Karpas-422 (cell line): ENCODE results near the gene NFIA. TPM values are rescaled to one million over a fixed set of nuclear protein-coding genes. Genes with fewer than 3 reads are reported as not detected.

Experiments
- DNase-seq: peaks from one replicate; pipeline ENCODE4 v3.0.0-alpha.2; 2015
- H2AFZ ChIP-seq: fragments of 200-600 bp; sonication (generic); 2 replicates; pipeline ENCODE4 v1.6.1; 2014; ENCODE audit warnings: antibody characterized with exemption, low read length, mixed read lengths
- H3K27ac ChIP-seq: fragments of 200-600 bp; sonication (generic); 2 replicates; pipeline ENCODE4 v1.5.1; 2014; ENCODE audit warnings: mild to moderate bottlenecking, low read length, moderate library complexity
- H3K27me3 ChIP-seq: fragments of 200-600 bp; sonication (generic); 2 replicates; pipeline ENCODE4 v1.6.1; 2014; ENCODE audit warnings: low read length, mixed read lengths
- H3K36me3 ChIP-seq: fragments of 200-600 bp; sonication (generic); 2 replicates; pipeline ENCODE4 v1.6.1; 2014; ENCODE audit warnings: low read length, mixed read lengths; ENCODE audit not compliant: insufficient read depth
- H3K4me1 ChIP-seq: fragments of 200-600 bp; sonication (generic); 2 replicates; pipeline ENCODE4 v1.6.1; 2014; ENCODE audit warnings: mild to moderate bottlenecking, low read length, mixed read lengths
- H3K4me2 ChIP-seq: fragments of 200-600 bp; sonication (generic); 2 replicates; pipeline ENCODE4 v1.6.1; 2014; ENCODE audit warnings: low read length, low read depth, mild to moderate bottlenecking; ENCODE audit not compliant: poor library complexity, severe bottlenecking
- H3K4me3 ChIP-seq: fragments of 200-600 bp; sonication (generic); 2 replicates; pipeline ENCODE4 v1.5.1; 2014; ENCODE audit warnings: mild to moderate bottlenecking, antibody characterized with exemption, low read length, mixed read lengths
- H3K79me2 ChIP-seq: fragments of 200-600 bp; sonication (generic); 2 replicates; pipeline ENCODE4 v1.6.1; 2014; ENCODE audit warnings: mild to moderate bottlenecking, low read length, mixed read lengths
- H3K9ac ChIP-seq: fragments of 200-600 bp; sonication (generic); 2 replicates; pipeline ENCODE4 v1.6.0; 2014; ENCODE audit warnings: low read length
- H3K9me2 ChIP-seq: fragments of 200-600 bp; sonication (generic), shearing (Covaris generic); replicated peaks from 2 replicates; pipeline ENCODE4 v1.6.0; 2014; ENCODE audit warnings: mild to moderate bottlenecking, low read length, moderate library complexity; ENCODE audit not compliant: insufficient read depth
- H3K9me3 ChIP-seq: fragments of 300-700, 200-600 bp; sonication (generic); 2 replicates; pipeline ENCODE4 v1.6.1; 2014; ENCODE audit warnings: low read length, mixed read lengths
- H4K20me1 ChIP-seq: fragments of 200-600 bp; sonication (generic); 2 replicates; pipeline ENCODE4 v1.6.1; 2014; ENCODE audit warnings: mild to moderate bottlenecking, antibody characterized with exemption, low read length, low read depth; ENCODE audit not compliant: insufficient read depth
- total RNA-seq: library from RNA; depleted of rRNA; stranded (reverse); fragments of >200 nt; shearing (Covaris generic); gene quantifications from 2 replicates; pipeline ENCODE4 v1.2.3, GENCODE V29; 2014; ENCODE audit warnings: low replicate concordance

Gene NFIA
- total RNA-seq, 1 experiment from 2014 or later: 38.3 TPM

GRCh38 chr1:61091455-61091854 lies 9.1 kb downstream of the NFIA start:
- H3K27me3 ChIP-seq: no peaks in the 10 kb centered on the region
- DNase-seq: no peak
- no peaks in the 10 kb centered on the region for H3K9me2 ChIP-seq
- no peak overlapping the region for H2AFZ ChIP-seq
- no peak overlapping the region for H3K27ac ChIP-seq
- H3K4me1 ChIP-seq: peaks cover 48% of the 10 kb centered on the region
- H3K9ac ChIP-seq: no peak overlapping the region
- H3K4me2 ChIP-seq: no peak overlapping the region
- peaks cover 27% of the 10 kb centered on the region; the same call in 1 of the 2 replicates for H3K36me3 ChIP-seq
- H3K4me3 ChIP-seq: no peak overlapping the region
- H3K9me3 ChIP-seq: no peaks in the 10 kb centered on the region
- peaks cover 27% of the 10 kb centered on the region for H4K20me1 ChIP-seq
- peaks cover 92% of the 10 kb centered on the region for H3K79me2 ChIP-seq

GRCh38 chr1:61092642-61093041 lies 10.3 kb downstream of the NFIA start:
- no peaks in the 10 kb centered on the region for H3K27me3 ChIP-seq
- no peak overlapping the region for H3K27ac ChIP-seq
- H3K79me2 ChIP-seq: peaks cover 91% of the 10 kb centered on the region
- H3K9ac ChIP-seq: no peak overlapping the region
- no peaks in the 10 kb centered on the region for H3K9me2 ChIP-seq
- no peak overlapping the region for H3K4me3 ChIP-seq
- peaks cover 55% of the 10 kb centered on the region for H3K4me1 ChIP-seq
- H3K36me3 ChIP-seq: peaks cover 27% of the 10 kb centered on the region; the same call in 1 of the 2 replicates
- peak overlapping the region; percentile 13 for H3K4me2 ChIP-seq
- peaks cover 27% of the 10 kb centered on the region for H4K20me1 ChIP-seq
- DNase-seq: no peak
- no peak overlapping the region for H2AFZ ChIP-seq
- no peaks in the 10 kb centered on the region for H3K9me3 ChIP-seq

GRCh38 chr1:61093525-61094137 lies 11.3 kb downstream of the NFIA start:
- peak overlapping the region; percentile 36 for H3K4me2 ChIP-seq
- DNase-seq: no peak
- H2AFZ ChIP-seq: no peak overlapping the region
- no peak overlapping the region for H3K9ac ChIP-seq
- 0 out of 2 replicates have a peak overlapping the region, but pooled peaks have one; percentile 21 for H3K27ac ChIP-seq
- no peaks in the 10 kb centered on the region for H3K27me3 ChIP-seq
- peaks cover 31% of the 10 kb centered on the region for H4K20me1 ChIP-seq
- H3K79me2 ChIP-seq: peaks cover 92% of the 10 kb centered on the region
- no peak overlapping the region for H3K4me3 ChIP-seq
- peaks cover 19% of the 10 kb centered on the region; the same call in 1 of the 2 replicates for H3K36me3 ChIP-seq
- H3K9me2 ChIP-seq: no peaks in the 10 kb centered on the region
- H3K4me1 ChIP-seq: peaks cover 64% of the 10 kb centered on the region
- H3K9me3 ChIP-seq: no peaks in the 10 kb centered on the region

- Histone ChIP-seq H3K9me3 (no peaks in the 10 kb centered on the region), H3K27ac (no peak overlapping the region; the same call in 1 of the 2 replicates), H3K79me2 (peaks cover 93% of the 10 kb centered on the region), H3K4me1 (peaks cover 60% of the 10 kb centered on the region), H2AFZ (no peak overlapping the region), H3K4me2 (peak overlapping the region; percentile 36), H3K27me3 (no peaks in the 10 kb centered on the region), H3K9ac (no peak overlapping the region), H3K36me3 (peaks cover 11% of the 10 kb centered on the region; the same call in 1 of the 2 replicates), H4K20me1 (peaks cover 29% of the 10 kb centered on the region), H3K9me2 (no peaks in the 10 kb centered on the region), H3K4me3 (no peak overlapping the region)
- DNase-seq: no peak
Measured at GRCh38 chr1:61094677-61095469, 12.5 kb downstream of the NFIA start.

- Histone ChIP-seq H3K4me2 (peak overlapping the region; percentile 17), H3K9me2 (no peaks in the 10 kb centered on the region), H4K20me1 (peaks cover 27% of the 10 kb centered on the region), H2AFZ (no peak overlapping the region), H3K9ac (no peak overlapping the region), H3K4me1 (peaks cover 63% of the 10 kb centered on the region), H3K9me3 (no peaks in the 10 kb centered on the region), H3K27me3 (no peaks in the 10 kb centered on the region), H3K79me2 (peaks cover 93% of the 10 kb centered on the region), H3K27ac (no peak overlapping the region), H3K4me3 (no peak overlapping the region), H3K36me3 (peaks cover 11% of the 10 kb centered on the region; the same call in 1 of the 2 replicates)
- no peak for DNase-seq
Measured at GRCh38 chr1:61095470-61095812, 13.1 kb downstream of the NFIA start.

- Histone ChIP-seq H3K27ac (no peak overlapping the region), H3K9me3 (no peaks in the 10 kb centered on the region), H4K20me1 (peaks cover 14% of the 10 kb centered on the region), H2AFZ (no peak overlapping the region), H3K4me3 (no peak overlapping the region), H3K36me3 (peaks cover 4% of the 10 kb centered on the region; the same call in 1 of the 2 replicates), H3K79me2 (peaks cover 90% of the 10 kb centered on the region), H3K9me2 (no peaks in the 10 kb centered on the region), H3K27me3 (no peaks in the 10 kb centered on the region), H3K4me2 (no peak overlapping the region), H3K9ac (no peak overlapping the region), H3K4me1 (peaks cover 62% of the 10 kb centered on the region)
- DNase-seq: no peak
Measured at GRCh38 chr1:61097317-61097716, 15.0 kb downstream of the NFIA start.

- Histone ChIP-seq H3K9me2 (no peaks in the 10 kb centered on the region), H3K27ac (no peak overlapping the region), H3K27me3 (no peaks in the 10 kb centered on the region), H3K4me2 (peak overlapping the region; percentile 16), H3K79me2 (peaks cover 89% of the 10 kb centered on the region), H3K4me3 (no peak overlapping the region), H3K4me1 (peaks cover 58% of the 10 kb centered on the region), H2AFZ (no peak overlapping the region), H3K9me3 (no peaks in the 10 kb centered on the region), H3K9ac (no peak overlapping the region), H4K20me1 (peaks cover 10% of the 10 kb centered on the region), H3K36me3 (peaks cover 1% of the 10 kb centered on the region; the same call in 1 of the 2 replicates)
- no peak for DNase-seq
Measured at GRCh38 chr1:61097722-61098121, 15.4 kb downstream of the NFIA start.

- Histone ChIP-seq H3K9me2 (no peaks in the 10 kb centered on the region), H3K79me2 (peaks cover 90% of the 10 kb centered on the region), H3K9ac (no peak overlapping the region), H3K27ac (no peak overlapping the region), H2AFZ (no peak overlapping the region), H3K27me3 (no peaks in the 10 kb centered on the region), H3K4me1 (peaks cover 54% of the 10 kb centered on the region), H4K20me1 (peaks cover 10% of the 10 kb centered on the region; the same call in 1 of the 2 replicates), H3K4me3 (no peak overlapping the region), H3K36me3 (peaks cover 4% of the 10 kb centered on the region; the same call in 1 of the 2 replicates), H3K4me2 (peak overlapping the region; percentile 16), H3K9me3 (no peaks in the 10 kb centered on the region)
- DNase-seq: no peak
Measured at GRCh38 chr1:61098333-61098732, 16.0 kb downstream of the NFIA start.
